ENCODE measurements around the gene SPTLC1. TPM values are rescaled to one million over a fixed set of nuclear protein-coding genes. Genes with fewer than 3 reads are reported as not detected.
"Not testable (repeated sequence)": the region's sequence is repeated elsewhere in the genome, so short reads cannot be mapped to it uniquely, and the experiment has no call there.

The SPTLC1 gene
- total RNA-seq, 3 donors from 2014 or later: 69.3 to 104 (median 85.5) TPM

DNA sequence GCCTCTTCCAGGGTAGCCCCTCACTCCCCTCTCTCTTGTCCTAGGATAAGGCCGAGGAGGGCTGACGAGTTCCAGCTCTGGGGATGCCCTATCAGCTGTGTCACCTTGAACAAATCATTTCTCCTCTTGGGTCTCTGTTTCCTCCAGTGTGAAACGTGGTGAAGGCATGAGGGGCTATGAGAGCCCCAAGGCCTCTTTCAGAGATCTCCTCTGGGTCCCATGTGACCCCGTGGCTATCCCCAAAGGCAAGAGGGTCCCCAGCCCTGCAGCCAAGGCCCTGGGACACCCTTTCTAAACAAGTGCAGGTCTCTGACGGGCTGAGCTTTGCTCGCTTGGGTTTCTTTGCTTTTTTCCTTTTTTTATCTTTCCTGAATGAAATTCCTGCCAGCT lies 25.5 kb upstream of the SPTLC1 start:
- Histone ChIP-seq H3K36me3 (ENCODE audit: low read depth) (no peaks in the 10 kb centered on the region), H3K4me3 (no peak overlapping the region), H3K9me3 (no peaks in the 10 kb centered on the region), H3K4me1 (ENCODE audit: low read depth) (peaks cover 9% of the 10 kb centered on the region)
- no peak for ATAC-seq
- intact Hi-C loops (cut with DNase I, micrococcal nuclease): no loop called here
- TF ChIP-seq, protein P1, sequence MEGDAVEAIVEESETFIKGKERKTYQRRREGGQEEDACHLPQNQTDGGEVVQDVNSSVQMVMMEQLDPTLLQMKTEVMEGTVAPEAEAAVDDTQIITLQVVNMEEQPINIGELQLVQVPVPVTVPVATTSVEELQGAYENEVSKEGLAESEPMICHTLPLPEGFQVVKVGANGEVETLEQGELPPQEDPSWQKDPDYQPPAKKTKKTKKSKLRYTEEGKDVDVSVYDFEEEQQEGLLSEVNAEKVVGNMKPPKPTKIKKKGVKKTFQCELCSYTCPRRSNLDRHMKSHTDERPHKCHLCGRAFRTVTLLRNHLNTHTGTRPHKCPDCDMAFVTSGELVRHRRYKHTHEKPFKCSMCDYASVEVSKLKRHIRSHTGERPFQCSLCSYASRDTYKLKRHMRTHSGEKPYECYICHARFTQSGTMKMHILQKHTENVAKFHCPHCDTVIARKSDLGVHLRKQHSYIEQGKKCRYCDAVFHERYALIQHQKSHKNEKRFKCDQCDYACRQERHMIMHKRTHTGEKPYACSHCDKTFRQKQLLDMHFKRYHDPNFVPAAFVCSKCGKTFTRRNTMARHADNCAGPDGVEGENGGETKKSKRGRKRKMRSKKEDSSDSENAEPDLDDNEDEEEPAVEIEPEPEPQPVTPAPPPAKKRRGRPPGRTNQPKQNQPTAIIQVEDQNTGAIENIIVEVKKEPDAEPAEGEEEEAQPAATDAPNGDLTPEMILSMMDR (IDR thresholded peaks at IDR 0.05): no peak
- DNase-seq: no peak

DNA sequence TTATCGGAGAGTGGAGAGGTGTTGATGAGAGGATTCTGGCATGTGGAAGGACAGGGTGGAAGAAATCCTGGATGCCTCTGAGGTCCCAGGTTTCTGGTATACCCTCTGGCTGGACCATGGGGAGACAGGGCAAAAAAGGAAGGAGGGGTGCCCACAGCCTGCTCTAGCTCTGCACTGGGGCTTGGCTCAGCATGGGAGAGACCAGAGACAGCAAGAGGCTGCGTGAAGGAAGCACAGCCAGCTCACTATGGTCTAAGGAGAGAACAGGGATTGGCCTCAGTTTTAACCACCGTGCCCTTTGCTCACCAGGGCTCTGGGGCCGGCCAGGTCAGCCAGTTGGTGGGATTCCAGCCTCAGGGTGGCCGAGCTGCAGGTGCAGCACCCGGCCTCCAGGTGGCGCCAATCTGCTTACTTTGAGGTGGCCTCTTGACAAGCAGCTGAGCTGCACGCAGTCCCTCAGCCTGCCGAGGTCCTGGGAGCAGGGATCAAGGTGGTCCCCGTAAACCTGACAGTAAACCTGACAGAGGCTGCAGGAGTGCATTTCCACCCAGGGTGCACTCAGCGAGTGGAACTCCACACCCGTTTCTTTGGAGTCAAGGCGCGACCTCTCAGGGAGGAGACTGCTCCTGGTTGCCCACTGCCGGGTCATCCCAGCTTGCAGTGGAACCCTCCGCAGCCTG lies 25.0 kb upstream of the SPTLC1 start:
- H3K4me1 ChIP-seq (ENCODE audit: low read depth): peaks cover 9% of the 10 kb centered on the region
- DNase-seq (peak; percentile 73 to 82 (median 77)), ATAC-seq (peak; percentile 83)
- H3K36me3 ChIP-seq (ENCODE audit: low read depth): no peaks in the 10 kb centered on the region
- no peaks in the 10 kb centered on the region for H3K9me3 ChIP-seq
- TF ChIP-seq, protein P1 (IDR thresholded peaks at IDR 0.05): peak; percentile 91
- intact Hi-C loops (cut with DNase I, micrococcal nuclease): no loop called here
- H3K4me3 ChIP-seq: no peak overlapping the region

DNA sequence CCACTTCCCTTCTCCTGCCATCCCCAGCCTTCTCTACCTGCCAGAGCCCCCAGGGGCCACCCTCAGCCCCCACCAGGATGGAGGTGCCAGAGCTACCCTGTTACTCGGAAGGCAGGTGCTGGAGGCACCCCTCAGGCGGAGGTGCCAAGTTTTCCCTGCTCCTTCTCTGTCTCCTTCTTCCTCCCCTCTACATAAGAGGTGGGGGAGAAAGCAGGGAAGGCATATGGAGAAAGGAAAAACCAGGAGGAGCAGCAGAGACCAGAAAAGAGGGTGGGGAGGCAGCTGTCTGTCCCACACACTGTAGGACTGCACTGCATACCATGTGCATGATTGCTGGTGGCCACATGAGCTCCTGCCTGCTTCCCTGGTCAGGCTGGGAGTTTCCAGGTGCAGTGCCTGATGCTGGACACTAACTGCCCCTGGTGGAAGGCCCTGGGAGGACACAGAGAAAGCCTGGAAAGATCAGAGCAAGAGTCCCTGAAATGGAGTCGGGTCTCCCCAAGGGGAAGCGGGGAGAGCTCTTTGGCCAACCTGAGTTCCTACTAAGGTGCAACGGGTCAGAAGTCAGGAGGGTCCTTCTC lies 23.8 kb upstream of the SPTLC1 start:
- H3K36me3 ChIP-seq (ENCODE audit: low read depth); H3K4me1 ChIP-seq (ENCODE audit: low read depth); DNase-seq; H3K4me3 ChIP-seq; H3K9me3 ChIP-seq: not testable (repeated sequence)
- intact Hi-C loops (cut with DNase I, micrococcal nuclease): loop anchor here in 1 of 2 donors (10.0 kb wide), 2 partner anchors 106 to 646 kb away; no protein-coding TSS in a partner anchor
- peak; percentile 8 for ATAC-seq

DNA sequence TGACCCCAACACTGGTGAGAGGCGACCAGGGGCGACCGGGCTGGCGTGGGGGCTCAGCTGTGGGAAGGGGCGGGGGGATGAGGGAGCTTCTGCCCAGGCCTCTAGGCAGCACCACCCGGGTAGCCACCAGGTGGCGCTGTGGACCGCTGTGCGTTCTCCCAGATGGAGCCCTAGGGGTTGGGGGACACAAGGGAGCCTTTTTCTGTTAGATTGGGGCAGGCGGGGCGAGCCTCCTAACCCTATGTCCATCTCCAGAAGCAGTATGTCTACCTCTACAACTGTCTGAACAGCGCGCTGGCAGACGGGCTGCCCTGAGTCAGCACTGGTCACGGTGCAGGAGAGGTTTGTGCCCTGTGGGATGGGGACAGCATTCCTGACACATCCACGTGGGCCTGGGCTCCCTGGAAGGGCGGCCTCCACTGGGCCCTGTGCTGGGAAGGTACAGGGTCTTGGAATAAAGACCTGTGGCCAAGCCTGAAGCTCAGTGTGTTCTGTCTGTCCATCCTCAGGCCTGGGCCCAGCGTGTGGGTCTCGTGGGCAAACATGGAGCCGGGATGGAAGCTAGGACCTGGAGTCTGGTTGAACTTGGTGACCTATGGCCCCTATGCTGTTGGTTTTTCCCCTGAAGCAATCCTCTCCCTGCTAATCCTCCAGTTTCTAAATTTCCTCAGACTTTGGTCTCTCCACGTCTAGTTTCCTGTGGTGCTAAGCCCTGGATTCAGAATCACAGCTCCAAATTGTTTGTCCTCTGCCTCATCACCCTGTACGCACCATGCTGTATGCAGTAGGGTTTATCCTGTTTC lies 23.1 kb upstream of the SPTLC1 start:
- intact Hi-C loops (cut with DNase I, micrococcal nuclease): loop anchor here in 1 of 2 donors (10.0 kb wide), 2 partner anchors 106 to 646 kb away; no protein-coding TSS in a partner anchor
- ATAC-seq (peak; percentile 44), DNase-seq (peak in 2 of 3 donors; percentile 73 to 80)

DNA sequence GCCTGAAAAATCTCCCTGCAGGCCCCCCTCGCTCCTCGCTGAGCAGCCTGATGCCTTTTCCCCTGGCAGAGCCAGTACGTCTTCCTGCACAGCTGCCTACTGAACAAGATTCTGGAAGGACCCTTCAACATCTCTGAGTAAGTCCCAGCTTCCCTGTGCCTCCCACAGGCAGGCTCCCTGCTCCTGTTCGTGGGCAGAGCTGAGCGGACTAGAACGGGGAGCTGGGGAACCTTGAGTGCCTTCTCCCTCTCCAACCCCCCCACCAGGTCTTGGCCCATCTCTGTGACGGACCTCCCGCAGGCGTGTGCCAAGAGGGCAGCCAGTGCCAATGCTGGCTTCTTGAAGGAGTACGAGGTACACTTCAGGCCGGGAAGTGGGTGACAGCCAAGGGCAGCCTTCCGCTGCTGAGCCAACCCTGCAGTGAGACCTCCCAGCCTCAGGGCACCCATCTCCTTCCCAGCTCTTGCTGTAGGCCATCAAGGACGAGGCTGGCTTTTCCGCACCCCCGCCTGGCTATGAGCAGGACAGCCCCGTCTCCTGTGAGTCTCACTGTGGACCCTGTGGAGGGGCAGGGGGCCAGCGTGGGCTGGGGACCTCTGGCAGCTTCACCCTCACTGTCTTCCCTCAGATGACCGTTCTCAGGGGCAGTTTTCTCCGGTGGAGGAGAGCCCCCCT lies 21.1 kb upstream of the SPTLC1 start:
- no peaks in the 10 kb centered on the region for H3K36me3 ChIP-seq (ENCODE audit: low read depth)
- TF ChIP-seq, protein P1 (IDR thresholded peaks at IDR 0.05): no peak
- ATAC-seq (no peak), DNase-seq (no peak)
- intact Hi-C loops (cut with DNase I, micrococcal nuclease): loop anchor here in 1 of 2 donors (10.0 kb wide), 2 partner anchors 108 to 648 kb away; no protein-coding TSS in a partner anchor
- no peaks in the 10 kb centered on the region for H3K9me3 ChIP-seq
- peaks cover 9% of the 10 kb centered on the region for H3K4me1 ChIP-seq (ENCODE audit: low read depth)
- H3K4me3 ChIP-seq: no peak overlapping the region

More for the DNA sequence above, 23.1 kb upstream of the SPTLC1 start:
- TF ChIP-seq, protein P1 (IDR thresholded peaks at IDR 0.05): peak; percentile 69
- Histone ChIP-seq H3K36me3 (ENCODE audit: low read depth) (no peaks in the 10 kb centered on the region), H3K4me3 (no peak overlapping the region), H3K4me1 (ENCODE audit: low read depth) (peaks cover 9% of the 10 kb centered on the region), H3K9me3 (no peaks in the 10 kb centered on the region)
